H1 (cell line): Measurements from ENCODE around the gene TAF8. TPM values are rescaled to one million over a fixed set of nuclear protein-coding genes. Genes with fewer than 3 reads are reported as not detected.

Experiments
- CTCF ChIA-PET: fragments of 300-600 bp; sonication (Branson Sonifier 250); formaldehyde crosslinking; loops from one replicate; lab custom pipeline; 2021; ENCODE audit not compliant: partially characterized antibody; lab: Charles Lee
- POLR2A ChIA-PET: fragments of 300-600 bp; sonication (Branson Sonifier 250); formaldehyde crosslinking; loops from one replicate; lab custom pipeline; 2021; ENCODE audit warnings: inconsistent platforms; ENCODE audit not compliant: partially characterized antibody; lab: Charles Lee
- DNase-seq, 2 experiments: peaks; one replicate each; pipeline versions ENCODE4 v3.0.0 to v3.0.0-alpha.2; 2010 to 2022; ENCODE audit warnings: low spot score in 2 of 2, low read depth in 1 of 2, mixed read lengths in 1 of 2
- FAIRE-seq: peaks from 2 replicates; lab custom pipeline; 2011; peaks lifted over from hg19 to GRCh38; lab: Jason Lieb, UNC
- H2AFZ ChIP-seq: 2 replicates; pipeline ENCODE4 v1.8.1; 2012; ENCODE audit warnings: low read length, inconsistent platforms
- H2AK5ac ChIP-seq: 2 replicates; pipeline ENCODE4 v1.6.1; 2013; ENCODE audit warnings: low read depth, low read length
- H2BK120ac ChIP-seq: replicated peaks from 2 replicates; pipeline ENCODE3; 2013; ENCODE audit warnings: low read depth, low read length, inconsistent platforms
- H2BK12ac ChIP-seq: 2 replicates; pipeline ENCODE4 v1.6.1; 2013; ENCODE audit warnings: low read depth, low read length
- H2BK15ac ChIP-seq: 2 replicates; pipeline ENCODE4 v1.6.1; 2013; ENCODE audit warnings: low read length
- H2BK20ac ChIP-seq: 2 replicates; pipeline ENCODE4 v1.6.1; 2013; ENCODE audit warnings: low read length
- H2BK5ac ChIP-seq: 2 replicates; pipeline ENCODE4 v1.6.1; 2013; ENCODE audit warnings: low read depth, low read length
- H3K14ac ChIP-seq: 2 replicates; pipeline ENCODE4 v1.6.1; 2013; ENCODE audit warnings: inconsistent platforms; ENCODE audit not compliant: insufficient read length
- H3K18ac ChIP-seq: 2 replicates; pipeline ENCODE4 v1.6.1; 2013; ENCODE audit warnings: low read length; ENCODE audit errors: extremely low read depth
- H3K23ac ChIP-seq: 2 replicates; pipeline ENCODE4 v1.6.1; 2013; ENCODE audit warnings: inconsistent platforms; ENCODE audit not compliant: insufficient read length
- H3K23me2 ChIP-seq: 2 replicates; pipeline ENCODE4 v1.6.1; 2013; ENCODE audit warnings: low read depth, low read length
- H3K27ac ChIP-seq: 2 replicates; pipeline ENCODE4 v1.6.1; 2011; ENCODE audit warnings: low read depth, low read length, inconsistent platforms
- H3K27me3 ChIP-seq, 4 experiments: replicated peaks in 1 of 4; 1 replicate in 1 of 4; 2 replicates in 3 of 4; pipeline versions ENCODE4 v1.6.1 to v1.8.1; 2011 to 2013; ENCODE audit warnings: low read length in 3 of 4, mild to moderate bottlenecking in 3 of 4, inconsistent platforms in 2 of 4, mixed read lengths in 2 of 4, moderate library complexity in 1 of 4; ENCODE audit not compliant: control insufficient read depth in 3 of 4, insufficient read depth in 3 of 4; ENCODE audit errors: extremely low read depth in 1 of 4
- H3K36me3 ChIP-seq, 4 experiments: 2 replicates each; pipeline versions ENCODE4 v1.6.1 to v1.8.1; 2011 to 2013; ENCODE audit warnings: mild to moderate bottlenecking in 4 of 4, low read length in 3 of 4, moderate library complexity in 2 of 4, control low read depth in 1 of 4, inconsistent platforms in 1 of 4; ENCODE audit not compliant: insufficient read depth in 4 of 4, control insufficient read depth in 2 of 4
- H3K4ac ChIP-seq: replicated peaks from 2 replicates; pipeline ENCODE3; 2013; ENCODE audit warnings: low read length, low read depth, mixed read lengths, inconsistent platforms; ENCODE audit not compliant: insufficient read length
- H3K4me1 ChIP-seq, 4 experiments: replicated peaks in 1 of 4; 1 replicate in 1 of 4; 2 replicates in 3 of 4; pipeline versions ENCODE4 v1.6.1 to v1.8.1; 2011 to 2013; ENCODE audit warnings: low read length in 3 of 4, inconsistent platforms in 2 of 4, mixed read lengths in 1 of 4; ENCODE audit not compliant: insufficient read depth in 4 of 4, control insufficient read depth in 3 of 4
- H3K4me2 ChIP-seq, 2 experiments: 2 replicates each; pipeline versions ENCODE4 v1.6.1 to v1.8.1; 2011 to 2013; ENCODE audit warnings: low read depth in 2 of 2, low read length in 2 of 2, control low read depth in 1 of 2, inconsistent platforms in 1 of 2, mild to moderate bottlenecking in 1 of 2; ENCODE audit not compliant: insufficient read depth in 1 of 2
- H3K4me3 ChIP-seq, 4 experiments: fragments of 200-600, 300-600 bp in 1 of 4; sonication (generic), shearing (Covaris generic), sonication (Bioruptor Twin) in 1 of 4; 2 replicates each; pipeline versions ENCODE4 v1.5.1 to v1.8.1; 2011 to 2016; ENCODE audit warnings: low read length in 4 of 4, low read depth in 3 of 4, control low read depth in 2 of 4, inconsistent platforms in 2 of 4, mild to moderate bottlenecking in 2 of 4, mixed read lengths in 1 of 4, moderate library complexity in 1 of 4; ENCODE audit not compliant: insufficient read depth in 2 of 4; ENCODE audit errors: extremely low read depth in 1 of 4
- H3K56ac ChIP-seq: replicated peaks from 2 replicates; pipeline ENCODE3; 2013; ENCODE audit warnings: low read depth, mild to moderate bottlenecking, mixed read lengths, low read length, inconsistent platforms; ENCODE audit not compliant: insufficient read length
- H3K79me1 ChIP-seq: 2 replicates; pipeline ENCODE4 v1.6.1; 2013; ENCODE audit warnings: low read depth, low read length, control low read depth
- H3K79me2 ChIP-seq, 2 experiments: 2 replicates each; pipeline versions ENCODE4 v1.6.1 to v1.8.1; 2012 to 2013; ENCODE audit warnings: low read length in 2 of 2, mild to moderate bottlenecking in 2 of 2, inconsistent platforms in 1 of 2; ENCODE audit not compliant: insufficient read depth in 2 of 2, control insufficient read depth in 1 of 2
- H3K9ac ChIP-seq, 4 experiments: replicated peaks in 1 of 4; 1 replicate in 1 of 4; 2 replicates in 3 of 4; pipeline versions ENCODE4 v1.6.1 to v1.8.1; 2011 to 2013; ENCODE audit warnings: low read depth in 3 of 4, low read length in 3 of 4, control low read depth in 2 of 4, mild to moderate bottlenecking in 2 of 4, moderate library complexity in 2 of 4, inconsistent platforms in 1 of 4; ENCODE audit errors: extremely low read depth in 1 of 4
- H3K9me3 ChIP-seq, 2 experiments: 2 replicates each; pipeline versions ENCODE4 v1.6.1 to v1.8.1; 2012 to 2013; ENCODE audit warnings: mild to moderate bottlenecking in 2 of 2, moderate library complexity in 2 of 2, control low read depth in 1 of 2, inconsistent platforms in 1 of 2, low read depth in 1 of 2, low read length in 1 of 2, mixed read lengths in 1 of 2; ENCODE audit not compliant: insufficient read depth in 2 of 2
- H4K20me1 ChIP-seq, 2 experiments: replicated peaks in 1 of 2; 2 replicates each; pipeline versions ENCODE3 to v1.8.1; 2011 to 2013; ENCODE audit warnings: inconsistent platforms in 2 of 2, low read length in 2 of 2, mild to moderate bottlenecking in 1 of 2; ENCODE audit not compliant: insufficient read depth in 2 of 2, control insufficient read depth in 1 of 2
- H4K5ac ChIP-seq: 2 replicates; pipeline ENCODE4 v1.6.1; 2013; ENCODE audit warnings: low read length, low read depth, mixed read lengths, inconsistent platforms; ENCODE audit not compliant: insufficient read length
- H4K8ac ChIP-seq: 2 replicates; pipeline ENCODE4 v1.8.0; 2013; ENCODE audit warnings: mild to moderate bottlenecking, moderate library complexity, low read length, inconsistent platforms; ENCODE audit not compliant: insufficient read depth; ENCODE audit errors: extremely low read depth
- H4K91ac ChIP-seq: replicated peaks from 2 replicates; pipeline ENCODE3; 2013; ENCODE audit warnings: low read length, mixed read lengths, inconsistent platforms; ENCODE audit not compliant: insufficient read length
- SP1 ChIP-seq: IDR thresholded peaks from 2 replicates; pipeline ENCODE4 v1.6.1; 2011; ENCODE audit warnings: low read depth, low read length
- SP4 ChIP-seq: IDR thresholded peaks from 2 replicates; pipeline ENCODE4 v1.6.1; 2012; ENCODE audit warnings: low read length, inconsistent platforms
- WGBS, 2 experiments: shearing (Covaris generic) in 1 of 2; methylation state at CpG; one replicate each; pipeline versions ENCODE4 v1.1.6 to v1.1.7; 2013 to 2015; ENCODE audit warnings: low lambda C conversion rate in 2 of 2, mixed read lengths in 2 of 2, inconsistent platforms in 1 of 2, low coverage in 1 of 2, missing lambda C conversion rate in 1 of 2; ENCODE audit not compliant: insufficient replicate concordance in 2 of 2, insufficient coverage in 1 of 2, insufficient read length in 1 of 2; ENCODE audit errors: extremely low coverage in 1 of 2, missing lambda C conversion rate in 1 of 2; 5-methylcytosine and 5-hydroxymethylcytosine counted together
- polyA plus RNA-seq, 7 experiments: library from polyadenylated mRNA; depleted of rRNA in 3 of 7; stranded (reverse) in 5 of 7; unstranded in 2 of 7; fragments of >200 nt in 5 of 7; fragments of 200-250 nt in 2 of 7; gene quantifications; 1 replicate in 5 of 7; 2 replicates in 1 of 7; 4 replicates in 1 of 7; pipeline versions ENCODE4 v1.2.1 to v1.2.3, GENCODE V29; 2011 to 2013; ENCODE audit warnings: missing spikeins in 2 of 7, mixed read lengths in 2 of 7
- total RNA-seq: library from RNA; stranded (reverse); fragmentation: NEBNext Ultra II Directional; extraction: Animal tissue kit (Norgen Biotek cat#: 25700); gene quantifications from 2 replicates; pipeline ENCODE4 v1.2.1, GENCODE V29; 2021

The TAF8 gene
- total and polyA plus RNA-seq, 2 of the 8 experiments (the other 6 are each of a cell fraction or from before 2014, with no cell fraction given), result 32.2 to 34.0 TPM

GRCh38 chr6:42124223-42124836 is 74.0 kb downstream of the TAF8 start:
- no peak overlapping the region for H3K14ac ChIP-seq
- H3K23ac ChIP-seq, result no peak overlapping the region
- no peaks in the 10 kb centered on the region for H3K27me3 ChIP-seq
- peaks cover 21 to 59% (median 33%) of the 10 kb centered on the region in 4 experiments for H3K36me3 ChIP-seq
- no peak overlapping the region for H2BK20ac ChIP-seq
- no peaks in the 10 kb centered on the region; the same call in 1 of the 2 replicates for H3K23me2 ChIP-seq
- no peak for FAIRE-seq
- no peaks in the 10 kb centered on the region for H3K9me3 ChIP-seq
- no peak overlapping the region for H2BK12ac ChIP-seq
- H3K79me2 ChIP-seq, result peaks cover 0 to 15% of the 10 kb centered on the region in 2 experiments; a peak in 1 of 4 replicates
- peak overlapping the region; percentile 24; the same call in 1 of the 2 replicates for H2BK5ac ChIP-seq
- no peak overlapping the region for H2BK15ac ChIP-seq
- no peak overlapping the region for H3K27ac ChIP-seq
- no peak overlapping the region for H4K5ac ChIP-seq
- peaks cover 19% of the 10 kb centered on the region for H3K79me1 ChIP-seq
- no peak overlapping the region for H2AFZ ChIP-seq
- H4K20me1 ChIP-seq, result peaks cover 4 to 20% of the 10 kb centered on the region in 2 experiments
- no peak overlapping the region for H4K8ac ChIP-seq
- no peak overlapping the region for H2AK5ac ChIP-seq
- no peak overlapping the region for H3K18ac ChIP-seq
- H3K4ac ChIP-seq, result no peak overlapping the region
- no peak overlapping the region for H3K56ac ChIP-seq
- H4K91ac ChIP-seq, result no peak overlapping the region
- TF ChIP-seq SP4 (no peak), SP1 (no peak)
- H3K4me3 ChIP-seq, result no peak overlapping the region
- POLR2A ChIA-PET, result interaction anchor here (0.9 to 4.9 kb wide), 9 partner anchors 9 to 79 kb away, joined by 3 to 22 read pairs (median 5); partner anchors contain the start of gene C6orf132
- CTCF ChIA-PET, result interaction anchor here (0.7 to 2.6 kb wide), 10 partner anchors 12 to 43 kb away, joined by 3 to 9 read pairs (median 4); no protein-coding TSS in a partner anchor
- no peak overlapping the region for H3K9ac ChIP-seq
- H3K4me2 ChIP-seq, result no peak overlapping the region
- WGBS, 2 experiments, result 80% methylated on average over 5 of the region's 9 CpGs; no CpG with 5 or more reads in 1 of the 2 experiments
- H3K4me1 ChIP-seq, result no peaks in the 10 kb centered on the region; a peak in 1 of 7 replicates
- no peak overlapping the region for H2BK120ac ChIP-seq
- DNase-seq, result no peak
